ENCODE results near the gene PUM1.

- TF ChIP-seq, protein P1, sequence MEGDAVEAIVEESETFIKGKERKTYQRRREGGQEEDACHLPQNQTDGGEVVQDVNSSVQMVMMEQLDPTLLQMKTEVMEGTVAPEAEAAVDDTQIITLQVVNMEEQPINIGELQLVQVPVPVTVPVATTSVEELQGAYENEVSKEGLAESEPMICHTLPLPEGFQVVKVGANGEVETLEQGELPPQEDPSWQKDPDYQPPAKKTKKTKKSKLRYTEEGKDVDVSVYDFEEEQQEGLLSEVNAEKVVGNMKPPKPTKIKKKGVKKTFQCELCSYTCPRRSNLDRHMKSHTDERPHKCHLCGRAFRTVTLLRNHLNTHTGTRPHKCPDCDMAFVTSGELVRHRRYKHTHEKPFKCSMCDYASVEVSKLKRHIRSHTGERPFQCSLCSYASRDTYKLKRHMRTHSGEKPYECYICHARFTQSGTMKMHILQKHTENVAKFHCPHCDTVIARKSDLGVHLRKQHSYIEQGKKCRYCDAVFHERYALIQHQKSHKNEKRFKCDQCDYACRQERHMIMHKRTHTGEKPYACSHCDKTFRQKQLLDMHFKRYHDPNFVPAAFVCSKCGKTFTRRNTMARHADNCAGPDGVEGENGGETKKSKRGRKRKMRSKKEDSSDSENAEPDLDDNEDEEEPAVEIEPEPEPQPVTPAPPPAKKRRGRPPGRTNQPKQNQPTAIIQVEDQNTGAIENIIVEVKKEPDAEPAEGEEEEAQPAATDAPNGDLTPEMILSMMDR (IDR thresholded peaks at IDR 0.05): no peak
- no peak for TF ChIP-seq POLR2A (IDR thresholded peaks at IDR 0.05)
Observed at GRCh38 chr1:30906631-30907441, 158.7 kb downstream of the PUM1 start.
